ES-I3 (cell line): ENCODE data around the gene RMDN2.
"Not testable (repeated sequence)": the region's sequence is repeated elsewhere in the genome, so short reads cannot be mapped to it uniquely, and the experiment has no call there.

Source experiments
- H3K36me3 ChIP-seq: 2 replicates; pipeline ENCODE4 v1.6.1; 2013; ENCODE audit warnings: mild to moderate bottlenecking, low read length, control low read depth, moderate library complexity; ENCODE audit not compliant: insufficient read depth
- H3K4me1 ChIP-seq: 2 replicates; pipeline ENCODE4 v1.6.1; 2013; ENCODE audit warnings: mild to moderate bottlenecking, control low read depth, low read length; ENCODE audit not compliant: insufficient read depth
- H3K9ac ChIP-seq: 2 replicates; pipeline ENCODE4 v1.6.1; 2013; ENCODE audit warnings: low read depth, mild to moderate bottlenecking, low read length, moderate library complexity
- H3K9me3 ChIP-seq: 2 replicates; pipeline ENCODE4 v1.6.1; 2013; ENCODE audit warnings: mild to moderate bottlenecking, low read length, moderate library complexity; ENCODE audit not compliant: control insufficient read depth, insufficient read depth

The RMDN2 gene

DNA sequence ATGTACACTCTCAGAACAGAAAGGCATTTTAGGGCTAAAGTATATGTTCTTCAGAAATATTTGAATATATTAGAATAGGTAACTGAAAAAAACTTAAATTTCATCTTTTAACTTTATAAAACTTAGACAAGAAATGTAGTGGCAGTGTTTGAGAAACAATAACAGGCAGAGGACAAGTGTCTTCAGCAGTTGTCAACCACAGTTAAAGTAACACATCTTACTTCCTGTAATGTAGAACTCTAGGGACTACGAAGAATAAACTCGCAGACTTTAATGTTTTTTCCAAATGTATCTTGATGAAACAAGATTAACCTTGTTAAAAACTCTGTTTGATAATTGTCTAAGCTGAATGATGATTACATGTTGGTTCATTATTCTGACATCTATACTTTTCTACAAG, 50.7 kb downstream of the RMDN2 start:
- Histone ChIP-seq H3K36me3 (no peaks in the 10 kb centered on the region), H3K9ac (no peak overlapping the region), H3K4me1 (peaks cover 10% of the 10 kb centered on the region; the same call in 1 of the 2 replicates), H3K9me3 (peaks cover 8% of the 10 kb centered on the region; the same call in 1 of the 2 replicates)

DNA sequence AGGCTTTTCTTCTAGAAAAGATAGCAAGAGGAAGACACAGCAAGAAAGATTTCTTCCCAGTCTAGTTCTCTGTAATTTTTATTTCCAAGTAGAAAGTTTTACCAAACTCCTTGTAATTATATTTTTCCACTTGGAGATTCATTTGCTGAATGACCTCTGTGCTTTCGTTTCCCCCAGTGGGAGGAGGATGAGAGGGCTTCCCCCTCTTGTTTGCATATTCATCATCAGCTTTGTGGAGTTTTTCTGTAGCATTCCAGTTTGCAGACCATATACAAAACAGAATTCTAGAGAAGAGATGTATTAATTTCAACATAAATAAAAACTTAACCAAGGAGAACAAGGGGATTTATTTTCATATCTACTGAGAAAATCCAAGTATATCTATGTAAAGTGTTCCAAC, 51.3 kb downstream of the RMDN2 start:
- no peaks in the 10 kb centered on the region for H3K36me3 ChIP-seq
- peaks cover 10% of the 10 kb centered on the region; the same call in 1 of the 2 replicates for H3K4me1 ChIP-seq
- H3K9ac ChIP-seq = no peak overlapping the region
- H3K9me3 ChIP-seq = peaks cover 8% of the 10 kb centered on the region; the same call in 1 of the 2 replicates

DNA sequence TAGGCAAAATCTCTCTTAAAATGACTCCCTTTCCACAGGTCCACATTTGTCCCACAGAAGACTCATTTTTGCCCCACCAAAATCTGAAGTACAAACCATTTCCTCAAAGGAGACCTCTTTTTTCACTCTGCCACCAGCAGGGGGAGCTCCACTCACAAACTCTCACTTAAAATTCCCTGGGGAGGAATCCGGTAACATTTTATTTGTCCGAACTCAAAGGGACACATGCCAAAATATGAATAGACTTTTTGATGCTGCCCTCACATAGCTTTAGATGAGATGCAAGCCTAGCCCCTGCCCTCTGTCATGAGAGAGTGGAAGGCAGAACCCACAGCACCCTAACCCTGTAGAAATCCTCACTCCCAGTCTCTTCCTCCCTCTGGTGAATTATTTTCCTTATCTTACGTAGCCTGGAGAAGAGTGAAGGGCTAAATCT, 57.1 kb downstream of the RMDN2 start:
- Histone ChIP-seq H3K9ac (peak overlapping the region; percentile 26; the same call in 1 of the 2 replicates), H3K9me3 (peaks cover 8% of the 10 kb centered on the region; the same call in 1 of the 2 replicates)

DNA sequence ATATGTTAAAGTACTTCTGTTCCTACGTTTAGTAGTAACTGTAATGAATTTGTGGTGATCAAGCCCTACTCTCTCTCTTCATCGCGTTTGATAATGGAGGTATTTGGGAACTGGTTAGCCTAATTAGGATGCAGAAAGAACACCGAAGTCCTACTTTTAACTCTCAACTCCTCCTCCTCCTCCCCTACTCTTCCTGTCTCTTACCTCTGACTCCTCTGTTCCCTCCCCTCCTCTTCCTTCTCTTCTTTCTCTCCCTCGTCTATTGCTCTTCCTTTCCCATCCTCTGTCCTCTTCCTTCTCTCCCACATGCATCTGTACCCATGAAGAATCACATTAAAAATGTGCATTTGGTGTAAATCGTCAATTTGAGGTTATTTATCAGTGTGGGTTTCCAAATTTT, 57.8 kb downstream of the RMDN2 start:
- peaks cover 3% of the 10 kb centered on the region; the same call in 1 of the 2 replicates for H3K4me1 ChIP-seq
- peak overlapping the region; percentile 26; the same call in 1 of the 2 replicates for H3K9ac ChIP-seq
- peaks cover 8% of the 10 kb centered on the region; the same call in 1 of the 2 replicates for H3K9me3 ChIP-seq
- no peaks in the 10 kb centered on the region for H3K36me3 ChIP-seq

More for the DNA sequence above, 57.1 kb downstream of the RMDN2 start:
- Histone ChIP-seq H3K4me1 (peaks cover 3% of the 10 kb centered on the region; the same call in 1 of the 2 replicates), H3K36me3 (no peaks in the 10 kb centered on the region)

DNA sequence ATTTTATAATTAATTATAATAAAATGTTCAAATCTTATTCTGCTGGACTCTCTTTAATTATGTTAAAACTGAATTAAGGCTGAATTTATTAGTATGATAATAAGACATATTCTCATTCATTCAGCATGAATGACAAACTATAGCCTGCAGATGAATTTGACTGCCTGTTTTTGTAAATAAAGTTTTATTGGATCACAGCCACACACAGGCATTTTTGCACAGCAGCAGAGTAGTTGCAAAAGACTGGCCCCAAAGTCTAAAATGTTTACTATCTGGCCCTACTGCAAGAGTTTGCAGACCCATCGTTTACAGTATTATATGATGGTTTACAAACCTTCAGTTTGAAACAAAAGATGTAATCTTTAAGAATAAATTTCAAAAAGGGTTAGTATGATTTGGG, 58.6 kb downstream of the RMDN2 start:
- H3K9ac ChIP-seq = no peak overlapping the region
- H3K9me3 ChIP-seq = peaks cover 3% of the 10 kb centered on the region; the same call in 1 of the 2 replicates
- H3K36me3 ChIP-seq = no peaks in the 10 kb centered on the region

DNA sequence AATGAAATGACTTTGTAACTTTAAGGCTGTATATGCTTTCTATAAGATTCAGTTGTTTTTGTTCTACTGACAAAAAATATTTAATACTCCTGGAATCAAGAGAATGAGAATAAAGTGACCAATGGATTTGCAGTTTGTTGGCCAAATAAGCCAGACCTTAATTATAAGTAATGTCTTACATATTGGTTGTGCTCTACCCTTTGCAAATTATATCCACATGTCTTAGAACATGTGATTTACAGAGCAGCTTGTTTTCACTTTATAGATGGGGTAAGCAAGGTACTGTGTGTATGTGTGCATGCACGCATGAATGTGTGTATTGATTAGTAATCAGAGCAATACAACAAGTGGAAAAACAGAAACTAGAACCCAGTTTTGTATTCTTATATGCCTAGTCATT, 59.1 kb downstream of the RMDN2 start:
- Histone ChIP-seq H3K36me3 (no peaks in the 10 kb centered on the region), H3K9me3 (no peaks in the 10 kb centered on the region), H3K4me1 (peaks cover 3% of the 10 kb centered on the region; the same call in 1 of the 2 replicates), H3K9ac (no peak overlapping the region)

More for the DNA sequence above, 58.6 kb downstream of the RMDN2 start:
- peaks cover 3% of the 10 kb centered on the region; the same call in 1 of the 2 replicates for H3K4me1 ChIP-seq

DNA sequence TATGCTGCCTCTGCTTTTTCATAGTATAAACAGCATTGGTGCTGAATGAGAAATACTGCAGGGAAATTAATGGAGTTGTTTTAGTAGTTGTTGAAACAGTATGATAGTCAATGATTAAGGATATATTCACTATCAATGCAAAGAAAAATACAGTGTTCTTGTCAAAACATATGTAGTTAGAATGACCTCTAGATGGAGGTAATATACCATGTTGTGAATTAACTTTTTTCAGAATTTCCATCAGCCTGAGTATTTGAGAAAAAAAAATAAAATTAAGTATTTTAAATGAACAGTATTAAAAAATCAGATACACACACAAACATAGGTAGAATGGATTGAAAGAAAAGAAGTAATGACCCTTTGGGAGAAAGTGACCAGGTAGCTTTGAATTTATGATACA, 59.5 kb downstream of the RMDN2 start:
- Histone ChIP-seq H3K36me3 (no peaks in the 10 kb centered on the region), H3K9me3 (no peaks in the 10 kb centered on the region), H3K4me1 (peaks cover 3% of the 10 kb centered on the region; the same call in 1 of the 2 replicates), H3K9ac (no peak overlapping the region)

DNA sequence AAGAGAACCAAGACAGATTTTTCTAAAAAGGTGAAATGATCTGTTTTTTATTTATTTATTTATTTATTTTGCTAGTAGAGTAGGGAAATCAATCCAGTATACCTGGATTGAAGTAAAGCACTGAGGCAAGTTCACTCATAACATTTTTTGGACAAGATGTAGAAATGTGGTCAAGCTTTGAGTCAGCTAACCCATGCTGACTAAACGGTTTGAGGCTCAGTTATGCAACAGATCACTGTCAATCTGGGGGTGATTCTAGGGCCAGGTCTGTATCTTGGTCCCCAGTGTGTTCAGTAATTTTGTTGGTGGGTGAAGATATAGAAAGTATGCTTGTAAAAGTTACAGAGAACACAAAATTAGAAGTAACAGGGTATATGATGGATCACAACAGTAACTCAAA, 60.2 kb downstream of the RMDN2 start:
- no peak overlapping the region for H3K9ac ChIP-seq
- no peaks in the 10 kb centered on the region for H3K9me3 ChIP-seq
- no peaks in the 10 kb centered on the region for H3K36me3 ChIP-seq
- H3K4me1 ChIP-seq = peaks cover 3% of the 10 kb centered on the region; the same call in 1 of the 2 replicates

DNA sequence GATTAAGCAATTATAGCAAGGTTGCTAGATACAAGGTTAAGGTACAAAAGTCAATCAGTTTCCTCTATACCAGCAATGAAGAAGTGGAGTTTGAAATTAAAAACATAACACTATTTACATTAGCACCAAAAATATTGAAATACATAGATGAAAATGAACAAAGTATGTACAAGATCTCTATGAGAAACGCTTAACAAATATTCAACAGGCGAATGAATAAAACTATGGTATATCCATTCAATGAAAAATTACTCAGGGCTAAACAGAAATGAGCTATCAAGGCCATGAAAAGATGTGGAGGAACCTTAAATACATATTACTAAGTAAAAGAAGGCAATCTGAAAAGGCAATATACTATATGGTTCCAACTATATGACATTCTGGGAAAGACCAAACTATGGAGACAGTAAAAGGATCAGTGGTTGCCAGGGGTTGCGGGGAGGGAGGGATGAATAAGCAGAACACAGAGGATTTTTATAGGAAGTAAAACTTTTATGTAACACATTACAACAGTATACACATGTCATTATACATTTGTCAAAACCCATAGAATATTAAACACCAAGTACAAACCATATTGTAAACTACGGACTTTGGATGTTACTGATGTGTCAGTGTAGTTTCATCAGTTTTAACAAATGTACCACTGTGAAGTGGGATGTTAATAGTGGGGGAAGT, 62.1 kb downstream of the RMDN2 start:
- no peaks in the 10 kb centered on the region for H3K9me3 ChIP-seq
- H3K9ac ChIP-seq = no peak overlapping the region
- H3K36me3 ChIP-seq = no peaks in the 10 kb centered on the region
- H3K4me1 ChIP-seq = peaks cover 3% of the 10 kb centered on the region; the same call in 1 of the 2 replicates

DNA sequence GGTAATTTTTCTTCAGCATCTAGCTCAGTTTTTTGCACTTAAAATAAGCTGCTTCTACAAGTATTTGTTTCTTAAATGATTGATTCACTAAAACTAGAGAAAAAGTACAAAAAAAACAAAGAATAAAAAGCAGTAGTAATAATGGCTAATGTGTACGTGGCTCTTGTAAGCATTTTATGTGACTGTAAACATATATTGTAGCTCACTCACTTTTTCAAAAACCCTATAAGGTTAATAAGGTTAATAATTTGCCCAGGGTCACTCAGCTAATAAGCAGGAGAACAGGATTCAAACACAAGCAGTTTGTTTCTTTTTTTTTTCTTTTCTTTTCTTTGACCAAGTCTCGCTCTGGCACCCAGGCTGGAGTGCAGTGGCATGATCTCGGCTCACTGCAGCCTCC, 67.5 kb downstream of the RMDN2 start:
- Histone ChIP-seq H3K9ac (no peak overlapping the region), H3K4me1 (peaks cover 4% of the 10 kb centered on the region; the same call in 1 of the 2 replicates), H3K9me3 (no peaks in the 10 kb centered on the region)

DNA sequence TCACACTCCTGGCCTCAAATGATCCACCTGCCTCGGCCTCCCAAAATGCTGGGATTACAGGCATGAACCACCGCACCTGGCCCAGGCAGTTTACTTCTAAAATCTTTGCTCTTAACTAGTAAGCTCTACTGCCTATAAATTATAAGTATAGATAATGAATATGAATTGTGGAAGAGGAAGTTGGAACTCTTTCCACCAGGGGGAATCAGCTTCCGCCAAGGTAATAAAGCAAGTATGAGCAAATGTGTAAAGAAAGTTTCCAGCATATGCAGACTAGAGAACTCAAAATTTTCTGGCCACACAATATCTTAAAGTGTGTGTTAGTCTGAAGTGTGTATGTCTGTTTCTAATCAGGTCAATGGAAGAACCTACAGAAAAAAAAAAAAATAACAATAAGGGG, 68.1 kb downstream of the RMDN2 start:
- peaks cover 4% of the 10 kb centered on the region; the same call in 1 of the 2 replicates for H3K4me1 ChIP-seq
- no peaks in the 10 kb centered on the region for H3K36me3 ChIP-seq
- no peaks in the 10 kb centered on the region for H3K9me3 ChIP-seq
- H3K9ac ChIP-seq = no peak overlapping the region

More for the DNA sequence above, 67.5 kb downstream of the RMDN2 start:
- no peaks in the 10 kb centered on the region for H3K36me3 ChIP-seq

DNA sequence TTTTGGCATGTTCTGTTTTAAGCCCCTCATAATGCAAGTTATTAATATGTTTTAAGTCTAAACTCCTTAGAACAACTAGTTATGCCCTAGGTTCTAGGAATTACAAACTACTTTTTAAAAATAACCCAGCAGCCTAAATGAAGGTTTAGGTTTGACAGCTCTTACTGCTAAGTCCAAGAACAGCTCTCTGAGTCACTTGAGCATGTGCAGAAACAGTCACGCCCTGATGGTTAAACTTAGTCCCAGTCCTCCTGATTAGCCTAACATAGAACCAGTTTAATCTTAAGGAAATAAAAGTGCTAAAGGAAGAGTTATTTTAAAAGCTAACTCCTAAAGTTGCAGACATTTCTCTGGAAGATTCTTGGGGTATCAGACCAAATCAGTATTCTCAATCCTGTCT, 72.5 kb downstream of the RMDN2 start:
- Histone ChIP-seq H3K36me3 (no peaks in the 10 kb centered on the region), H3K9ac (no peak overlapping the region), H3K4me1 (peaks cover 4% of the 10 kb centered on the region; the same call in 1 of the 2 replicates), H3K9me3 (no peaks in the 10 kb centered on the region; the same call in 1 of the 2 replicates)

DNA sequence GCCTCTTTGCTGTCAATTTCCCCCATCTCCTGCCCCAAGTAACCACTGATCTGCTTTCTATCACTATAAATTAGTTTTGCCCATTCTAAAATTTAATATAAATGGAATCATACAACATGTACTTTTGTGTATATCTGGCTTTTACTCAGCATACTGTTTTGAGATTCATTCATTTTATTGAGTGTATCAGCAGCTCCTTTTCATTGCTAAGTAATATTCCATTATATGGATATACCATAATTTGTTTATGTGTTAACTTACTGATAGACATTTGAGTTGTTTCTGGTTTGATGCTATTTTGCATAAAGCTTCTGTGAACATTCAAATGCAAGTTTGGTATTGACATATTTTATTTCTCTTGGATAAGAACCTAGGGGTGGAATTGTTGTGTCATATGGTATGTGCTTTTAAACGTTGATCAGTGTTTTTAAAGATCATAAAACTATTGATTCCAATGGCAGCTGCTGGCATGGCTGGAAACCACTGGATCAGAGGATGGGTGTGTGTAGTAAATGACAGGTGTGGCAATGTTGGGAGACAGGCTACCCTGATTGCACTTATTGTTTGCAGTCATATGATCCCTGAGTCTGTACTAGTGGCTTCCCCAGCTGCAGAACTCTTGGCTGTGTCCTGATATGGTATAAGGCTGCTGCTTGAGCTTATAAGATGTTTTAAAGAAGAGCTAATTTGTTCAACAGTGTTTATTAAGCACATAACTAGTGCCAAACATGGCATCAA, 75.6 kb downstream of the RMDN2 start:
- Histone ChIP-seq H3K9ac (no peak overlapping the region), H3K4me1 (no peaks in the 10 kb centered on the region), H3K36me3 (no peaks in the 10 kb centered on the region), H3K9me3 (no peaks in the 10 kb centered on the region; the same call in 1 of the 2 replicates)

DNA sequence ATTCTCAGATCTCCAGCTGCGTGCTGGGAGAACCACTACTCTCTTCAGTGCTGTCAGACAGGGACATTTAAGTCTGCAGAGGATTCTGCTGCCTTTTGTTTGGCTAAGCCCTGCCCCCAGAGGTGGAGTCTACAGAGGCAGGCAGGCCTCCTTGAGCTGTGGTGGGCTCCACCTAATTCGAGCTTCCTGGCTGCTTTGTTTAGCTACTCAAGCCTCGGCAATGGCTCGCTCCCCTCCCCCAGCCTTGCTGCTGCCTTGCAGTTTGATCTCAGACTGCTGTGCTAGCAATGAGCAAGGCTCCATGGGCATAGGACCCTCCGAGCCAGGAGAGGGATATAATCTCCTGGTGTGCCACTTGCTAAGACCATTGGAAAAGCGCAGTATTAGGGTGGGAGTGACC, 85.1 kb downstream of the RMDN2 start:
- not testable (repeated sequence) for H3K4me1 ChIP-seq, H3K9ac ChIP-seq, H3K9me3 ChIP-seq, H3K36me3 ChIP-seq
